Activated T-helper 17 cell treated with anti-CD3 and anti-CD28 coated beads, Interleukin-2, amount 50 U/mL, for 72 hours (primary cell): ENCODE measurements around the gene GTPBP1. TPM values are rescaled to one million over a fixed set of nuclear protein-coding genes. Genes with fewer than 3 reads are reported as not detected.
A peak's percentile ranks its signal among the peaks of the same experiment; 100 is the strongest.

Experiments used
- ATAC-seq: fragments of 150-1000 bp; cut with Tn5 transposase; replicated peaks from 2 replicates; pipeline ENCODE4 v1.10.0; 2021; ENCODE audit warnings: mild to moderate bottlenecking, moderate library complexity
- H3K27ac Mint-ChIP-seq: one replicate; pipeline ENCODE4 v1.8.0; 2022; ENCODE audit warnings: mixed read lengths
- H3K27me3 Mint-ChIP-seq: one replicate; pipeline ENCODE4 v1.8.0; 2022; ENCODE audit warnings: mixed read lengths
- H3K36me3 Mint-ChIP-seq: one replicate; pipeline ENCODE4 v1.8.0; 2022; ENCODE audit warnings: low read depth, mild to moderate bottlenecking, mixed read lengths
- H3K4me1 Mint-ChIP-seq: one replicate; pipeline ENCODE4 v1.8.0; 2022; ENCODE audit warnings: mixed read lengths
- H3K4me3 Mint-ChIP-seq: one replicate; pipeline ENCODE4 v1.8.0; 2022; ENCODE audit warnings: mild to moderate bottlenecking, mixed read lengths
- H3K9me3 Mint-ChIP-seq: one replicate; pipeline ENCODE4 v1.8.0; 2022; ENCODE audit warnings: mixed read lengths
- total RNA-seq, 2 donors: library from RNA; stranded (reverse); gene quantifications; one replicate each; pipeline ENCODE4 v1.2.3, GENCODE V29; 2022

The GTPBP1 gene
- total RNA-seq, 2 donors from 2014 or later = 70.6 to 92.3 TPM

DNA sequence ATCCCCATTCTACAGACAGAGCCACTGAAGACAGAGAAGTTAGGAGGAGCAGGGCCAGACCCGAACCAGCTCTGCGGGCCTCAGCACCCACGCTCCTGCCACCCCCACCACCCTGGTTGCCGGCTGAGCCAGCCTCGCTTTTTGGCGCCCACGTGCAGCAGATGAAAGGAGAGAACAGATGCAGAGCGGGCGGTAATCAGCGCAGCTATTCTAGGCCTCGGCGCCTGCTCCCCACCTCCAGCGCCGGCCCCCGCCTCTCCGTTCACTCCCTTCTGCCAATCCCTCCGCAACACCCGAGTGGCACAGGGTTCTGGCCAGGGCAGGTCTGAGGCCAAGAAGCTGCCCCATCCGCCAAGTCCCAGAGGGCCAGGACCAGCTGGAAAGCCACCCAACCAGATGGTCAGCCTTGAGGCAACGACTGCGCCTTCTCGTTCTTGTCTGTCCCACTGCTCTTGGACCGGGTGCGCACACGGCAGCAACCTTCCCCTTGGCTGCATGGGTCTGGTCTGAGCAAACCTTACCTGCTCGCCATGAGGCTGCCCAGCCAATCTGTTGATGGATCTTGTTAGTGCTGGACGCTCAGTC lies 71.4 kb downstream of the GTPBP1 start:
- H3K27ac Mint-ChIP-seq = no peak overlapping the region
- no peak for ATAC-seq
- no peaks in the 10 kb centered on the region for H3K9me3 Mint-ChIP-seq
- no peaks in the 10 kb centered on the region for H3K27me3 Mint-ChIP-seq
- peaks cover 5% of the 10 kb centered on the region for H3K36me3 Mint-ChIP-seq
- H3K4me1 Mint-ChIP-seq = peaks cover 4% of the 10 kb centered on the region
- no peak overlapping the region for H3K4me3 Mint-ChIP-seq

DNA sequence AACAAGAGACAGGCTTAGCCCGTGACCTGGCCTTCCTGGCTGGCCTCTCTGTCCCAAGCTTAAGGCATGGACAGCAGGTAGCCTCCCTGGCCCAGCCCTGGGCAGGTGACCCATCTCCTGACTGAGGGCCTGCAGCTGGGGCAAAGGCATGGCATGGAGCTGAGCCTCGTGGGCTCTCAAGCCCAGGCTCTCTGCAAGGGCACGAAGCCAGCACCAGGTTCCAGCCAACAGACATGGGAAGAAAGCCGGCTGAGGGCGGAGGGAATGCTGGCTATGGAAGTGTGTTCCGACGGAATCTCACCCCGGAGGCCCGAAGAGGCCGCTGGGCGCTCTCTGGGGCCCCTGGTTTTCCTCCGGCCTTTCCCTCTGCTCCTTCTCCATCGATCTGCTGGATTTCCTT lies 75.3 kb downstream of the GTPBP1 start:
- H3K27me3 Mint-ChIP-seq = no peaks in the 10 kb centered on the region
- H3K27ac Mint-ChIP-seq = no peak overlapping the region
- ATAC-seq = no peak
- no peak overlapping the region for H3K4me3 Mint-ChIP-seq
- H3K9me3 Mint-ChIP-seq = no peaks in the 10 kb centered on the region
- H3K36me3 Mint-ChIP-seq = peaks cover 5% of the 10 kb centered on the region
- no peaks in the 10 kb centered on the region for H3K4me1 Mint-ChIP-seq

DNA sequence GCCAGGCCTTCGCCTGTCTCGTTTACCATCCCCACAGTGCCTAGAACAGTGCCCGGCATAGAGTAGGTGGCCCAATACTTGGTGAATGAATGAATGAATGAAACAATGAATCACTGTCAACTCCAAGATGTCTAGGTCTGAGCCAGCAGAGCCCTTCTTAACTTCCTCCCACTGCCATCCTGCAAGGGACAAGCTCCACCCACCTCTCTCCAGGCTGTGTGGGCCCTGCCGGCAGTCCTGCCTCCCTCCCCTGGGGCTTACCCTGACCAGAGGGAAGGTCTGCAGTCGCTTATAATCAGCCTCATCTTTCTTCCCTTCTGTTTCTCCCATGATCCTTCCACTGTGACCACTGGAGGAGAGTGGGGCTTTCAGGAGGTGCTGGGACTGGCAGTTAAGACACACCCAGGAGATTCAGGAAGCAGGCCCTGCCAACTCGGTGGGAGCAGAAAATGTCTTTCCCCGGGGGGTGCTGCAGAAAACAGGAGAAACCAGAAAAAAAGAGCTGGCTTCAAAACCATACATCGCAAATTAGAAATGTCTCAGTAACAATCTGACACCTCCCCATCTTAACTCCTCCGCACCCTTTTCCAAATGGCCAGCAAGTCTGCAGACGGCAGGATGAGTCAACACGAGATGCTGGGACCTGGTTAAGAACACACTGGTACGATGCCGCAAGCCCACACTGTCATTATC lies 76.8 kb downstream of the GTPBP1 start:
- Mint-ChIP-seq H3K27ac (peak overlapping the region; percentile 51), H3K4me3 (no peak overlapping the region), H3K4me1 (no peaks in the 10 kb centered on the region), H3K36me3 (peaks cover 5% of the 10 kb centered on the region), H3K27me3 (no peaks in the 10 kb centered on the region), H3K9me3 (no peaks in the 10 kb centered on the region)
- ATAC-seq = peak; percentile 67

Other genes starting within 250 kb of the GTPBP1 start
- under 1 TPM; 0.32 to 0.40 TPM for gene KDELR3, start 237.8 kb upstream of the GTPBP1 start, total RNA-seq
- 100 to 1,000 TPM; 373 to 600 TPM for gene DDX17, start 199.6 kb upstream of the GTPBP1 start, total RNA-seq
- 10 to 100 TPM; 10.8 to 13.2 TPM for gene DMC1, start 135.8 kb upstream of the GTPBP1 start, total RNA-seq
- under 1 TPM; 0.45 to 0.63 TPM for gene FAM227A, start 49.6 kb upstream of the GTPBP1 start, total RNA-seq
- 10 to 100 TPM; 10.4 to 11.5 TPM for gene CBY1, start 49.3 kb upstream of the GTPBP1 start, total RNA-seq
- 100 to 1,000 TPM in 1 of 2 donors, 10 to 100 TPM in 1; 59.9 to 138 TPM for gene TOMM22, start 24.0 kb upstream of the GTPBP1 start, total RNA-seq
- 100 to 1,000 TPM in 1 of 2 donors, 10 to 100 TPM in 1; 80.1 to 104 TPM for gene JOSD1, start 5.0 kb upstream of the GTPBP1 start, total RNA-seq
- 100 to 1,000 TPM; 193 to 216 TPM for gene SUN2, start 50.1 kb downstream of the GTPBP1 start, total RNA-seq
- gene DNAL4, start 88.2 kb downstream of the GTPBP1 start, total RNA-seq = 1 to 10 TPM; 5.0 to 5.2 TPM
- gene NPTXR, start 138.1 kb downstream of the GTPBP1 start, total RNA-seq = under 1 TPM; 0.77 to 0.82 TPM
- gene CBX6, start 166.3 kb downstream of the GTPBP1 start, total RNA-seq = 10 to 100 TPM; 60.1 to 62.9 TPM